GM20000 (cell line): Measurements from ENCODE around the gene LPP.

Experiments used
- DNase-seq: peaks from one replicate; pipeline ENCODE4 v3.0.0; 2012; ENCODE audit warnings: low spot score
- CTCF ChIP-seq: IDR thresholded peaks from 2 replicates; pipeline ENCODE4 v1.5.1; 2012; ENCODE audit warnings: mild to moderate bottlenecking, control low read depth; ENCODE audit errors: extremely low read depth, missing control alignments

The LPP gene

GRCh38 chr3:188818282-188818681 is 664.3 kb downstream of the LPP start:
- no peak for DNase-seq
- TF ChIP-seq CTCF, result no peak

GRCh38 chr3:188819939-188820338 is 666.0 kb downstream of the LPP start:
- DNase-seq, result no peak
- TF ChIP-seq CTCF, result no peak

GRCh38 chr3:188822004-188822403 is 668.0 kb downstream of the LPP start:
- TF ChIP-seq CTCF, result no peak
- DNase-seq, result no peak

- TF ChIP-seq CTCF, result no peak
- no peak for DNase-seq
Observed at GRCh38 chr3:188822411-188822810, 668.5 kb downstream of the LPP start.

GRCh38 chr3:188824566-188824965 is 670.6 kb downstream of the LPP start:
- TF ChIP-seq CTCF, result no peak
- no peak for DNase-seq

GRCh38 chr3:188825901-188826300 is 671.9 kb downstream of the LPP start:
- no peak for DNase-seq
- no peak for TF ChIP-seq CTCF

GRCh38 chr3:188826574-188826973 is 672.6 kb downstream of the LPP start:
- DNase-seq, result no peak

More at GRCh38 chr3:188826574-188826973, 672.6 kb downstream of the LPP start:
- no peak for TF ChIP-seq CTCF
